SK-N-SH (cell line): Measurements from ENCODE around the gene COL4A2. TPM values are rescaled to one million over a fixed set of nuclear protein-coding genes. Genes with fewer than 3 reads are reported as not detected.

Source experiments
- CTCF ChIA-PET: fragments of 300-600, 350-600 bp; formaldehyde crosslinking; extraction: SDS; loops from one replicate; lab custom pipeline; 2021; lab: Yijun Ruan, JAX
- POLR2A ChIA-PET: fragments of 350-600 bp; sonication (Branson Sonifier 250); formaldehyde crosslinking; extraction: SDS; loops from one replicate; lab custom pipeline; 2020; ENCODE audit warnings: antibody characterized with exemption, inconsistent platforms; lab: Yijun Ruan, JAX
- DNase-seq: peaks from one replicate; pipeline ENCODE4 v3.0.0; 2012
- H2AFZ ChIP-seq: fragments of 200-600 bp; sonication (generic); 2 replicates; pipeline ENCODE4 v1.8.1; 2016; ENCODE audit warnings: antibody characterized with exemption, mild to moderate bottlenecking, low read depth
- H3F3A ChIP-seq: fragments of 200-600 bp; sonication (generic); replicated peaks from 2 replicates; pipeline ENCODE3; 2016; ENCODE audit warnings: antibody characterized with exemption, mild to moderate bottlenecking; ENCODE audit not compliant: insufficient read depth
- H3K27ac ChIP-seq, 2 experiments: fragments of 200-500 bp in 1 of 2; fragments of 200-600 bp in 1 of 2; sonication (Bioruptor generic) in 1 of 2; sonication (generic), shearing (Covaris generic) in 1 of 2; 2 replicates each; pipeline versions ENCODE4 v1.5.1 to v1.6.1; 2014 to 2016; ENCODE audit warnings: low read depth in 2 of 2, inconsistent platforms in 1 of 2, low read length in 1 of 2, mild to moderate bottlenecking in 1 of 2, mixed read lengths in 1 of 2
- H3K27me3 ChIP-seq: fragments of 200-600 bp; sonication (generic), shearing (Covaris generic); 2 replicates; pipeline ENCODE4 v1.6.1; 2016; ENCODE audit warnings: mixed run types; ENCODE audit not compliant: insufficient read depth
- H3K36me3 ChIP-seq, 2 experiments: fragments of 200-500 bp in 1 of 2; fragments of 200-600 bp in 1 of 2; sonication (Bioruptor generic) in 1 of 2; sonication (generic) in 1 of 2; replicated peaks in 1 of 2; 2 replicates each; pipeline versions ENCODE3 to v1.5.1; 2014 to 2016; ENCODE audit warnings: low read length in 1 of 2, mild to moderate bottlenecking in 1 of 2; ENCODE audit not compliant: insufficient read depth in 2 of 2, control insufficient read depth in 1 of 2
- H3K4me1 ChIP-seq, 2 experiments: fragments of 200-500 bp in 1 of 2; fragments of 200-600 bp in 1 of 2; sonication (Bioruptor generic) in 1 of 2; sonication (generic), shearing (Covaris generic) in 1 of 2; 2 replicates each; pipeline versions ENCODE4 v1.5.1 to v1.6.1; 2014 to 2016; ENCODE audit warnings: low read depth in 1 of 2, low read length in 1 of 2, mixed run types in 1 of 2; ENCODE audit not compliant: insufficient read depth in 2 of 2, control insufficient read depth in 1 of 2
- H3K4me2 ChIP-seq: fragments of 200-600 bp; sonication (generic), shearing (Covaris generic); 2 replicates; pipeline ENCODE4 v1.6.1; 2017; ENCODE audit warnings: mixed run types
- H3K4me3 ChIP-seq, 2 experiments: fragments of 200-500 bp in 1 of 2; fragments of 200-600 bp in 1 of 2; sonication (Bioruptor generic) in 1 of 2; sonication (generic), shearing (Covaris generic) in 1 of 2; 2 replicates each; pipeline versions ENCODE4 v1.5.1 to v1.8.1; 2014 to 2016; ENCODE audit warnings: low read depth in 2 of 2, inconsistent platforms in 1 of 2, low read length in 1 of 2, mild to moderate bottlenecking in 1 of 2, mixed read lengths in 1 of 2, moderate library complexity in 1 of 2
- H3K79me2 ChIP-seq: fragments of 200-600 bp; sonication (generic); 2 replicates; pipeline ENCODE4 v1.8.1; 2017; ENCODE audit warnings: mild to moderate bottlenecking; ENCODE audit not compliant: insufficient read depth
- H3K9ac ChIP-seq: fragments of 200-600 bp; sonication (generic); 2 replicates; pipeline ENCODE4 v1.6.1; 2017; ENCODE audit warnings: mixed run types
- H3K9me2 ChIP-seq: fragments of 200-600 bp; sonication (generic); 2 replicates; pipeline ENCODE4 v1.6.1; 2017; ENCODE audit warnings: mixed run types
- H3K9me3 ChIP-seq: fragments of 200-600 bp; sonication (generic); 2 replicates; pipeline ENCODE4 v1.6.1; 2017; ENCODE audit warnings: mixed run types, mild to moderate bottlenecking, moderate library complexity
- H4K20me1 ChIP-seq: fragments of 200-600 bp; sonication (generic); 2 replicates; pipeline ENCODE4 v1.6.1; 2017; ENCODE audit warnings: mild to moderate bottlenecking, mixed run types; ENCODE audit not compliant: insufficient read depth
- FOSL2 ChIP-seq: IDR thresholded peaks from 2 replicates; pipeline ENCODE4 v1.4.0; 2012; ENCODE audit warnings: low read depth, mild to moderate bottlenecking, moderate library complexity, borderline replicate concordance
- MEF2A ChIP-seq: IDR thresholded peaks from 2 replicates; pipeline ENCODE4 v1.4.0; 2012; ENCODE audit warnings: low read depth, borderline replicate concordance
- NRF1 ChIP-seq: IDR thresholded peaks from 2 replicates; pipeline ENCODE4 v1.6.1; 2012; ENCODE audit warnings: low read depth, mild to moderate bottlenecking, low read length
- SIN3A ChIP-seq: IDR thresholded peaks from 2 replicates; pipeline ENCODE4 v1.6.1; 2012; ENCODE audit warnings: low read depth, mild to moderate bottlenecking, low read length, moderate library complexity, borderline replicate concordance
- SMC3 ChIP-seq: IDR thresholded peaks from 2 replicates; pipeline ENCODE4 v1.6.1; 2012; ENCODE audit warnings: low read depth, low read length, improper control_type of control experiment
- TAF1 ChIP-seq: IDR thresholded peaks from 2 replicates; pipeline ENCODE4 v1.6.1; 2012; ENCODE audit warnings: low read depth, mild to moderate bottlenecking, low read length, moderate library complexity, borderline replicate concordance
- YY1 ChIP-seq: IDR thresholded peaks from 2 replicates; pipeline ENCODE4 v1.4.0; 2012; ENCODE audit warnings: low read depth, mild to moderate bottlenecking
- whole genome bisulfite sequencing: methylation state at CpG from one replicate; pipeline ENCODE4 v1.1.6; 2017; ENCODE audit warnings: low lambda C conversion rate; 5-methylcytosine and 5-hydroxymethylcytosine counted together
- polyA plus RNA-seq, 3 experiments: library from polyadenylated mRNA; depleted of rRNA; stranded (reverse); fragments of >200 nt; gene quantifications; 2 replicates each; pipeline ENCODE4 v1.2.3, GENCODE V29; 2012
- TF ChIP-seq, protein P1 (sequence below): IDR thresholded peaks from 2 replicates; pipeline ENCODE4 v1.4.0; 2012; ENCODE audit warnings: low read depth, borderline replicate concordance
- TF ChIP-seq, protein P2 (sequence below): fragments of 150-350 bp; IDR thresholded peaks from 2 replicates; pipeline ENCODE4 v1.6.1; 2016; ENCODE audit warnings: mild to moderate bottlenecking, low read depth, low read length
- TF ChIP-seq, protein P3 (sequence below): IDR thresholded peaks from 2 replicates; pipeline ENCODE4 v1.4.0; 2012; ENCODE audit warnings: low read depth
- TF ChIP-seq, protein P4 (sequence below): fragments of 200-600 bp; sonication (generic); IDR thresholded peaks from 2 replicates; pipeline ENCODE4 v1.6.1; 2017; ENCODE audit warnings: antibody characterized with exemption, mild to moderate bottlenecking, moderate library complexity

COL4A2 gene
- polyA plus RNA-seq, 1 of the 3 experiments (the other 2 are of a cell fraction): 137 TPM

DNA sequence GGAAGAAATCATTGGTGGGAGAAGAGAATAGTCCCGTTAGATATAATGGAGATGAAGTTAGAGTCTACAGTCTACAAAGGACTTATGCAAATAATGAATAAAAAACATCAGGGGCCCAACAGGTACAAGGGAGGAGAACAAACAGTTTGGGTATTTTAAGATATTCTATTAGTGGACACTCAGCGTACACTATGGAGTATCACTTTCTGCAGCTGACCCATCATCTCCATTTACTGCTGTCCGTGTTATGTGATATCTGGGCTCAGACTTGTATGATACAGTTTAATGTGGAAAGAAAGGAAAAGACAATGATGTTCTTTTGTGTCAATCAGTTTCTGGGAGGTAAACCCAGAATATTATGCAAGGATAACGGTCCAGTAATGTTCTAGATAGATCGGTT is 128.2 kb downstream of the COL4A2 start:
- CTCF ChIA-PET: no interaction called here
- no peak overlapping the region for H3K27ac ChIP-seq
- no peak overlapping the region for H2AFZ ChIP-seq
- H3K27me3 ChIP-seq: no peaks in the 10 kb centered on the region
- TF ChIP-seq NRF1 (no peak), MEF2A (no peak), SMC3 (no peak), YY1 (no peak), FOSL2 (no peak), SIN3A (no peak)
- TF ChIP-seq, protein P1, sequence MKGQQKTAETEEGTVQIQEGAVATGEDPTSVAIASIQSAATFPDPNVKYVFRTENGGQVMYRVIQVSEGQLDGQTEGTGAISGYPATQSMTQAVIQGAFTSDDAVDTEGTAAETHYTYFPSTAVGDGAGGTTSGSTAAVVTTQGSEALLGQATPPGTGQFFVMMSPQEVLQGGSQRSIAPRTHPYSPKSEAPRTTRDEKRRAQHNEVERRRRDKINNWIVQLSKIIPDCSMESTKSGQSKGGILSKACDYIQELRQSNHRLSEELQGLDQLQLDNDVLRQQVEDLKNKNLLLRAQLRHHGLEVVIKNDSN: no peak
- TF ChIP-seq, protein P2, sequence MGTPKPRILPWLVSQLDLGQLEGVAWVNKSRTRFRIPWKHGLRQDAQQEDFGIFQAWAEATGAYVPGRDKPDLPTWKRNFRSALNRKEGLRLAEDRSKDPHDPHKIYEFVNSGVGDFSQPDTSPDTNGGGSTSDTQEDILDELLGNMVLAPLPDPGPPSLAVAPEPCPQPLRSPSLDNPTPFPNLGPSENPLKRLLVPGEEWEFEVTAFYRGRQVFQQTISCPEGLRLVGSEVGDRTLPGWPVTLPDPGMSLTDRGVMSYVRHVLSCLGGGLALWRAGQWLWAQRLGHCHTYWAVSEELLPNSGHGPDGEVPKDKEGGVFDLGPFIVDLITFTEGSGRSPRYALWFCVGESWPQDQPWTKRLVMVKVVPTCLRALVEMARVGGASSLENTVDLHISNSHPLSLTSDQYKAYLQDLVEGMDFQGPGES: no peak
- TF ChIP-seq, protein P3, sequence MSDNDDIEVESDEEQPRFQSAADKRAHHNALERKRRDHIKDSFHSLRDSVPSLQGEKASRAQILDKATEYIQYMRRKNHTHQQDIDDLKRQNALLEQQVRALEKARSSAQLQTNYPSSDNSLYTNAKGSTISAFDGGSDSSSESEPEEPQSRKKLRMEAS: no peak
- TF ChIP-seq, protein P4, sequence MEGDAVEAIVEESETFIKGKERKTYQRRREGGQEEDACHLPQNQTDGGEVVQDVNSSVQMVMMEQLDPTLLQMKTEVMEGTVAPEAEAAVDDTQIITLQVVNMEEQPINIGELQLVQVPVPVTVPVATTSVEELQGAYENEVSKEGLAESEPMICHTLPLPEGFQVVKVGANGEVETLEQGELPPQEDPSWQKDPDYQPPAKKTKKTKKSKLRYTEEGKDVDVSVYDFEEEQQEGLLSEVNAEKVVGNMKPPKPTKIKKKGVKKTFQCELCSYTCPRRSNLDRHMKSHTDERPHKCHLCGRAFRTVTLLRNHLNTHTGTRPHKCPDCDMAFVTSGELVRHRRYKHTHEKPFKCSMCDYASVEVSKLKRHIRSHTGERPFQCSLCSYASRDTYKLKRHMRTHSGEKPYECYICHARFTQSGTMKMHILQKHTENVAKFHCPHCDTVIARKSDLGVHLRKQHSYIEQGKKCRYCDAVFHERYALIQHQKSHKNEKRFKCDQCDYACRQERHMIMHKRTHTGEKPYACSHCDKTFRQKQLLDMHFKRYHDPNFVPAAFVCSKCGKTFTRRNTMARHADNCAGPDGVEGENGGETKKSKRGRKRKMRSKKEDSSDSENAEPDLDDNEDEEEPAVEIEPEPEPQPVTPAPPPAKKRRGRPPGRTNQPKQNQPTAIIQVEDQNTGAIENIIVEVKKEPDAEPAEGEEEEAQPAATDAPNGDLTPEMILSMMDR: no peak
- peaks cover 0 to 26% of the 10 kb centered on the region in 2 experiments; a peak in 2 of 4 replicates for H3K4me1 ChIP-seq
- POLR2A ChIA-PET: no interaction called here
- whole genome bisulfite sequencing: 96% methylated on average over 5 of the region's 5 CpGs
- H3F3A ChIP-seq: peaks cover 8% of the 10 kb centered on the region
- H3K9me3 ChIP-seq: no peaks in the 10 kb centered on the region
- no peaks in the 10 kb centered on the region for H4K20me1 ChIP-seq
- no peaks in the 10 kb centered on the region for H3K9me2 ChIP-seq
- no peak for DNase-seq
- no peak overlapping the region for H3K4me3 ChIP-seq
- no peak overlapping the region for H3K4me2 ChIP-seq
- peaks cover 23 to 75% of the 10 kb centered on the region in 2 experiments for H3K36me3 ChIP-seq
- H3K9ac ChIP-seq: no peak overlapping the region
- no peaks in the 10 kb centered on the region for H3K79me2 ChIP-seq

DNA sequence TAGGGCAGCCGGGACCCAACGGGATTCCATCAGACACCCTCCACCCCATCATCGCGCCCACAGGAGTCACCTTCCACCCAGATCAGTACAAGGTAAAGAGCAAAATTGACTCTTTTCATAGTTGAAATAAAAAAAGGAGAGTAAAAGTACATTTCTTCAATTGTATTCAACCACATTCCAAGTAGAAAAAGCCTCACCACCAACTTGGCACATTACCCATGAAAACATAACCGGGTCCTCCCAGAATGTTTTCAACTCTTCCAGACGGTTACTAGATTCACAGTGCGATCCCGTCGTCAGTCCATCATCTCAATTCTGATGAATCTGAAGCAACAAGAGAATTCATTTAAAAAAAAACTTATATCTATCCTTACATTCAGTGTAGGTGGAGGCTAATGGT is 129.2 kb downstream of the COL4A2 start:
- H3K9ac ChIP-seq: no peak overlapping the region
- no peak for TF ChIP-seq TAF1
- TF ChIP-seq, protein P4: no peak
- TF ChIP-seq, all 33 proteins: peak for 0
- Histone ChIP-seq H2AFZ (no peak overlapping the region), H3K27me3 (no peaks in the 10 kb centered on the region), H3K79me2 (no peaks in the 10 kb centered on the region), H3K4me1 (peaks cover 0 to 23% of the 10 kb centered on the region in 2 experiments; a peak in 2 of 4 replicates), H3K4me2 (no peak overlapping the region), H3K9me3 (no peaks in the 10 kb centered on the region), H3F3A (peaks cover 8% of the 10 kb centered on the region), H3K27ac (no peak overlapping the region), H4K20me1 (no peaks in the 10 kb centered on the region), H3K36me3 (peaks cover 22 to 75% of the 10 kb centered on the region in 2 experiments), H3K9me2 (no peaks in the 10 kb centered on the region), H3K4me3 (no peak overlapping the region)
- WGBS: 96% methylated on average over 9 of the region's 9 CpGs
- ChIA-PET CTCF (no interaction called here), POLR2A (no interaction called here)
- DNase-seq: no peak
